Kidney tubule cell (primary cell): ENCODE measurements around the gene RGS7.
"Not testable (repeated sequence)": the region's sequence is repeated elsewhere in the genome, so short reads cannot be mapped to it uniquely, and the experiment has no call there.

Experiments
- DNase-seq: peaks from one replicate; pipeline ENCODE4 v3.0.0-alpha.2; 2018; ENCODE audit warnings: low spot score

Gene RGS7

DNA sequence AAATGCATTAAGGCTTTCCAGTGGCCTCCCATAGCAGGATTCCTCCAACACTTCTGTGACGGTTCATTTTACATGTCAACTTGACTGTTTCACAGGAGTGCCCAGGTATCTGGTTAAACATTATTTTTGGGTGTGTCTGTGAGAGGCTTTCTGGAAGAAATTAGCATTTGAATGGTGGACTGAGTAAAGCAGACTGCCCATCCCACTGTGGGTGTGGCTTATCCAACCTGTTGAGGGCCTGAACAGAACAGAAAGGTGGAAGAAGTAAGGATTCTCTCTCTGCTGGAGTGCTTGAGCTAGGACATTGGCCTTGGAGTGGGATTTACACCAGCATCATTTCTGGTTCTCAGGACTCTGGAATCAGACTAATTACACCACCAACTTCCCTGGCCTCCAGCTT is 85.6 kb downstream of the RGS7 start:
- peak; percentile 22 for DNase-seq

DNA sequence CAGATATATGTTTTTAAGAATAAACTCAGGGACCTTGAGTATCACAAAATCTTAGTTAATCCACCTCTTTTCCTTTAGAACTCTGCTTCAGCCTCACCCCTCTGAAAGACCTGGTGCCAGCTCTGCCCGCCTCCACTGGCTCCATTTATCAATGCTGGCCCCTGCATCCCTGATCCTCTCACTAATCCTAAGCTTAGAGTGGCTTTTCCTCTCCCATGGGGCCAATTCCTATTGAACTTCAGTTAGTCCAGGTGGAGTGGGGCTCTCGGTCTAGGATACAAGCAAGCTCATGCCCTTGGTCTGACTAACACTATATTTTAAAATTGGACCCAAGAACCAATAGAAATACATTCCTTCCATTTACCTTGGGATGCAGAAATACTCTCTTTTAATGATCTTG is 87.0 kb downstream of the RGS7 start:
- no peak for DNase-seq

DNA sequence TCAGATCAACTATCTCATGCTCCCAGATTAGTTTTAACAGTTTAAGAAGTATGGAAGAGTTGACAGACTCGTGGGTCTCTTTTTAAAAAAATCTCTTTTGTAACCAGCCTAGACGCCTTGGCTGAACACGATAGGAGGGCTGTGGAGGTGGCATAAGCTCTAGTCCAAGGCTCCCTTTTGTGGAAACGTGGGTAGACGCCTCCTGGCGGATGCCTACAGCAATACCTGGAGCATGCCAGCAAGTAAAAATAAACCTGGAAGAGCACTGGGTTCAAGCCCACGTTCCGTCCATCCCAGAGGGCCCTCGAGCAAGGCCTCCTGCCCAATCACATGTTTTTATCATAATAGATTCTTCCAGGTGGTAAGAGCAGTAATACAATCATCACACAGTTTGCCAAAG is 87.9 kb downstream of the RGS7 start:
- DNase-seq: no peak

DNA sequence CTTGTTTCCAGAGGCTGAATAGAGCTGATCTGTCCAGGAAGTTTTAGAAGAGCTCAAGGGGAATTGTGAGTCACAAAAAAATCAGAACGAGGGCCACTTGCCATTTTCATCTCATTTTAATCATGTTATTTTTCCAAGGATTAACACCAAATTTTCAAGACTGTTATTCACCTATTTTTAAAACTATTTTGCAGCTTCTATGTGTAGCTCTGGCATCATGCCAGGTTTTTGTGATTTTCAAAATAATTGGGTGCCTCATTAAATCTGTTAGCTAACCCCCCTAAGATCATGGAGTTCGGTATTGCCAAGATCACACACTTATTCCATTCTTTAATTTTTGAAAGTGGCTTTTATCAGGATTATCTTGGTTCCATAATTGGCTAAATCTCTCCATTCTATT is 90.9 kb downstream of the RGS7 start:
- no peak for DNase-seq

DNA sequence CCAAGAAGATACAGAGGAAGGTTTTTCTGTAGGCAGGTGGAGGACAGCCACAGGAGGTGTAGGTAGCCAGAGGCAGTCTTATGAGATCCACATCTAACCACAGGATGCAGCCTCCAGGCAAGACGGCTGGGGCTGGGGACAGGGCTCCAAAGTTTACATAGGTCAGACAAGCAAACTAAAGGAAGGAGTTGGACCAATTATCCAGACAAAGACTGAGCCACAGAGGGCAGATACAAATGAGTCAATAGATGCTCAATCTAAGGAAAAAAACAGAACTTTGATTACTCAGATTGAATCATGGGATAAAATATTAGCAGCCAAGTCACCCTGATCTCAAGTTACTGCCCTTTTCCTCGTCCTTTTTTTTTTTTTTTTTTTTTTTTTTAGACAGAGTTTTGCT is 91.6 kb downstream of the RGS7 start:
- peak; percentile 3 for DNase-seq

DNA sequence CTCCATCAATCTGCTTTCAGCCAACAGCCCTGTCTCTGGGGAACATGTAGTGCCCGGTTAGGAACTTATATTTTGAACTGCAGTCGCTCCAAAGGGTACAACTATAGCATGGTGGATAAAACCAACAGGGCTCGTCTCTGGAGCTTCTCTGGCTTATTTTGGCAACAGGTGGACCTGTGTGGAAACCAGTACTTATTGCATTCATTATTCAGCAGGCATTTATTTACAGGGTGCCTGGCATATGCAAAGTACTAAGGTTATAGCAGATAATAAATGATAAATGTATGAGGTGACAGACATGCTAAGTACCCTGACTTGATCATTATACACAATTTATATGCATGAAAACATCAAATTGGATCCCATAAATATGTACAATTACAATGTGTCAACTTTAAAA is 93.7 kb downstream of the RGS7 start:
- DNase-seq: no peak

DNA sequence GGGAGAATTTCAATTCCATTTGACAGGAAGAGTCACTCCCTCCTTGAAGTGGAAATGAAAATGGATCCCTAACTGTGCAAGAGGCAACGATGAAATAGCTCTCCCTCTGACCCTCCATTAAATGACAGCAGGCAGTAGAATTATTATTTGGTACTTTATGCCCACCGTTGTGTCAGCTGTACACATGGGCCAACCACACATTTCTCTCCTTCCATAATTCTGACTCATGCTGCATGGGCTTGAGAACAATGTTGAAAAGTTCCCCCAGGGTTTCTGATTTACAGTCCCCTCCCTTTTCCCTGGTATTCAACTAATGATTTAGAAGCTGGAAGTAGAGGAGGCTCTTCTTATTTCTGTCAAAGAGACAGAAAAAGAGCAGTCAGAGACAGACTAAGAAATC is 103.5 kb downstream of the RGS7 start:
- peak; percentile 39 for DNase-seq

DNA sequence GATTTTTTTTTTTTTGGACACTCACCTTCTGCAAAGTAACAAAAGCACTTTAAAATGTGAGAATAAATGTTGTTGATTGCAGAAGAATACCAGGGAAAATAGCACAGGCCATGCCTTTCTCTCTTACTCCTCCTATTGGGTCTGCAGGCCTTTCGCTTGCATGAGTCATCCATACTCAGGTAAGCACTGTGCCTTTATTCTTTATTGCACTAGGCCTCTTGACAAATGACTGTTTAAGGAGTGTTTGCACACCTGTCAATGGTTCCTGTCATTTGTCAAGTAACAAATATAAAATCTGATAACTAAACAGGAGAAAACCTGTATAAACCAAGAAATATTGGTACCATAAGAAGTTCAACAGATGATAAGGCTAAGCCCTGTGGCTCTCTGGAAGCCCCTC is 106.5 kb downstream of the RGS7 start:
- DNase-seq: no peak

DNA sequence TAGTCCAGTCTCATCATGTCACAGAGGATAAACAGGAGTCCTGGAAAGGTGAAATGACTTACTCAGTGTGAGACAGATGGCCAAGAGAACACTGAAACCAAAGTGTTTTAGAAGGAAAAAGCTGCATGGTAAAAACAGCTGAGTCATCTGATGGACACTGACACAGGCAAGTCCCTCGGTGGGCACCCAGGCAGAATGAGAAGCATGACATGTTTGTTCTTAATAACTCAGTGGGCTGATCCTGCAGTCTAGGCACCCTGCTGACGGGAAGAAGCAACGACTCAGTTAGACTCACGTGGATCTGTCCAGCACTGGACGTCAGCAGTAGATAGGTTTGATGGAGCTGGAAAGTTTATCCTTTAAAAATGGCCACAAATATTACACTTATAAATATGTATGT is 116.9 kb downstream of the RGS7 start:
- DNase-seq: no peak

DNA sequence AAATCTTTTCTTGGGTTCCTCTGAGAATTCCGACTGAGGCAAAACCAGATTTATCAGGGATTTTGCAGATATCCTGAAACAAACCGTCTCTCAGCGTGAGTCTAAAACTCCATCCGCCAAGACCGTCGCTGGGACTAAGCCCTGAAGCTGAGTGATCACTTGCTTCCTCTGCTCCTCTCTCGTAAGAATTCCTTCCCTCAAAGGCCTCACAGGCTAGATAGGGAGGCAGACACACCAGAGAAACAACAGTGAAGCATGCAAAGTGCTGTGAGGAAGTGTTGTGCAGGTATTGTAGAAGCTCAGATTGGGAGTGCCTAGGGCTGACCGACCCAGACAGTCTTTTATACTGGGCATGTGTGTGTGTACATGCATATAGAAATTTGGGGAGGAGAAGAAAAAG is 119.1 kb downstream of the RGS7 start:
- DNase-seq: no peak

DNA sequence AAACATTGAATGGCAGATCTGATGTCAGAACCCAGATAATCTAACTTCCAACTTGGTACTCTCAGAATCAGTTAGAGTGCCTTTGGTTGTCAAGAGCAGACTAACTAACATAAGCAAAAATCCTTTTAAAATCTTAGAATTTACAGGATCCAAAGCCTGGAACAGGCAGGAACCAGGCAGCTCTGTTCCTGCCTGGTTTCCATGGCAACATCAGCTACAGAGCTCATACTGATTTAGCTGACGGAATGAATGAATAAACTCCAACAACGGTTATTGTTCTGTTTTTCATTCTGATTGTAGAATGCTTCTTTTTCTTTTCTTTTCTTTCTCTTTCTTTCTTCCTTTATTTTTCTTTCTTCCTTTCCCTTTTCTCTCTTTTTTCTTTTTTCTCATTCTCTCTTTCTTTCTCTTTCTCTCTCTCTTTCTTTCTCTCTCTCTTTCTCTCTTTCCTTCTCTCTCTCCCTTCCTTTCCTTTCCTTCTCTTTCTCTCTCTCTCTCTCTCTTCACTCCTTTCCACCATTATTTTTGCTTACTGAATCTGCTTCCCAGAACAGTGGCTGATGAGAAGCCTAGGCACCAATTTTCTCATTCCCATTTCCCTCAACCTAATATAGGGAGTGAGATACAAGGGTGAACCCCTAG is 121.6 kb downstream of the RGS7 start:
- no peak for DNase-seq

DNA sequence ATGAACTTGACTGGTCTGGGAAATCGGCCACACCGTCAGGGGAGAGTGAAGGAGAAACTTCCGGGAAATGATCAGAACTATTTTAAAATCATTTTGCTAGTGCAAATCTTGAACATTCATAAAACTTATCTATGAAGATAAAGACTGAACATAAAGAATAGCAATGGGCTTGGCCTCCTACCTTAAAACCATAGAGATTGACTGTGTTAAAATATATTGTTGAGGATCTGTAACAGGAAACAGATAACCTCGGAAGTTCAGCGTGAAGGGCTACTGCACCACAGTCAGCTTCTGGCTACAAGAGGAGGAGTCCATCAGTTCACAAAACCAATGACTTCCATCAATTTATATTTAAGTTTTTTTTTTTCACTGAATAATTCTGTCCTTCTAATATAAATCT is 127.3 kb downstream of the RGS7 start:
- no peak for DNase-seq

DNA sequence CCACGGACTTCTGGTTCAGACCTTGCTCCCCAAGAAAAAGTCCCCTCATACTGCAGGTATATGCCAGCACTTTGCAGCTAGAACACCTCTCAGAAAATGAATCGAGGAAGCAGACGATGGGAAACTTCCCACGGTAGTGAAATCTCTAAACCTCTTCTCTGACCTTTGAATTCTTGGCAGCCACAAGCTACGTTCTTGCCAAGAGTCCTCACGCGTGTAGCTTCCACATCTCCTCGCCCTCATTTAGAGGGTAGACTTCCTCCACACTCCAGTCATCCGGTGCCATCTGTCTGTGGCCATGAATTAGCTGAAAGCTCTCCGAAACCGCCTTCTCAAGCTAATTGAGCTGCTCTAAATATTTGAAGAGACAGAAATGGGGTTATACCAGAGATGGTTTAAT is 127.8 kb downstream of the RGS7 start:
- DNase-seq: peak; percentile 3

DNA sequence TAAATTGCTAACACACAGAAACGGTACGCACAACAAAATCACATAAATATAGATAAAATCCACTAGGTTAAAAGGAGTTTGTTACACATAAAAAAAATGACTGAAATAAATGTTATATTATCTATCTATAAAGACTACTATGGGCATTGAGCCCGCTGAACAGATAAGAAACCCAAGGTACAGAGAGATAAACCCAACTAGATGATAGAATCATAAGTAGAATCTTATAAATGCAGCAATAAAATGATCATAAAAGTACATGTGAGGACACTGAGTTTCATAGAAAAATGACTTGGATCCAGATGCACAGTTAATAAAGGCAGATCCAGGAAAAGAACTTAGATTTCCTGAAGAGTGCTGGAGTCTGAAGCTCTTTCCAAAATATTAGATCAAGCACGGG is 128.7 kb downstream of the RGS7 start:
- DNase-seq: no peak

DNA sequence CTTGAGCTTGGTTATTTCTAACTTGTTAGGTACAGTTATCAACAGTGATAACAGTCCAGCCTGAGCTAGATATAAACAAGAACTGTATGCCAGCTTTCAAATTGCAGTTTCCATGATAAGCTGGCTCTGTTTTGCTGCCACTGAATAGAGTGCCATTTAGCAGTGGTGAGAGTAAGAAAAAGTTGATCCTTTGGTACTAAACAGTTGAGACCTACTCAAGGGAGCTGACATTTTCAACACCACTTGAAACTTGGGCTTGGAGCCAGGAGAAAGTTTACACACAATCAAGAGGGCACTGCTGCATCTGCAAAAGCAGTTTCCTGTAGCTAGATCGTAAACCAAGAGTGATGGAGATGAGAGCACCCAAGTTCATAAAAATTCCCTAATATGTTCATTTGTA is 131.3 kb downstream of the RGS7 start:
- no peak for DNase-seq

DNA sequence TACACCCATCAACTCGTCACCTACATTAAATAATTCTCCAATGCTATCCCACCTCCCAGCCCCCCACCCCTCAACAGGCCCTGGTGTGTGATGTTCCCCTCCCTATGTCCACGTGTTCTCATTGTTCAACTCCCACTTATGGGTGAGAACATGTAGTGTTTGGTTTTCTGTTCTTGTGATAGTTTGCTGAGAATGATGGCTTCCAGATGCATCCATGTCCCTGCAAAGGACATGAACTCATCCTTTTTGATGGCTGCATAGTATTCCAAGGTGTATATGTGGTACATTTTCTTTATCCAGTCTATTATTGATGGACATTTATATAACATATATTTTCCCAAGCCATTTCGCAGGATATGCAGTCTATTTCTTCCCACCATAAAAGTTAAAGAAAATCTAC is 132.8 kb downstream of the RGS7 start:
- DNase-seq: not testable (repeated sequence)

DNA sequence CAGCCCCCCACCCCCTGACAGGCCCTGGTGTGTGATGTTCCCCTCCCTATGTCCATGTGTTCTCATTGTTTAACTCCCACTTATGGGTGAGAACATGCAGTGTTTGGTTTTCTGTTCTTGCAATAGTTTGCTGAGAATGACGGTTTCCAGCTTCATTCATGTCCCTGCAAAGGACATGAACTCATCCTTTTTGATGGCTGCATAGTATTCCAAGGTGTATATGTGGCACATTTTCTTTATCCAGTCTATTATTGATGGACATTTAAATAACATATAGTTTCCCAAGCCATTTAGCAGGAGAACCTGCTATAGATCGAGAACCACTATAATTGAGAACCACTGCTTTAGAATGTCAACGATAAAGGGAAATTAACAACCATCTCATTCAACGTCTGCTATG is 134.2 kb downstream of the RGS7 start:
- not testable (repeated sequence) for DNase-seq

DNA sequence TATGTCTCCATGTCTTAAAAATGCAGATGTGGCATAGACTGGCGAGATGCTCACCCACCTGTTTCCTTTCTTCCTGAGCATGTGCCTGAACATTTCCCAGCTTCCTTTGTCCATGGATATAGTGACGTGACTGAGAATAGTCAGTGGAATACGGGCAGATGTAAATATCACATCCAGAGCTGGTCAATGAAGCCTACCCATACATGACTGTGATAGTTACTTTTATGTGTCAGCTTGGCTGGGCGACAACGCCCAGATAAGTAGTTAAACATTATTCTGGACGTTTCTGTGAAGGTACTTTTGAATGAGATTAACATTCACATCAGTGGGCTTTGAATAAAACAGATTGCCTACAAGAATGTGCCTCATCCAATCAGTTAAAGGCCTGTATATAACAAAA is 135.7 kb downstream of the RGS7 start:
- no peak for DNase-seq

DNA sequence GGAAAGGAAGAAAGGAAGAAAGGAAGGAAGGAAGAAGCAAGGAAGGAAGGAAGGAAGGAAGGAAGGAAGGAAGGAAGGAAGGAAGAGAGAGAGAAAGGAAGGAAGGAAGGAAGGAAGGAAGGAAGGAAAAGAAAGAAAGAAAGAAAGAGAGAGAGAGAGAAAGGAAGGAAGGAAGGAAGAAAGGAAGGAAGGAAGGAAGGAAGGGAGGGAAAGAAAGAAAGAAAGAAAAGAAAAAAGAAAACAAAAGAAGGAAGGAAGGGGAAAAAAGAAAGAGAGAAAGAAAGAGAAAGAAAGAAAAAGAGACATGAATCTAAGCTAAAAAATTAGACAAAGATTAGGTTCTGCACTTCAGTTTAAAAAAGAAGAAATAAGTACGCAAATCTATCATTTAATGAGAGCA is 136.1 kb downstream of the RGS7 start:
- DNase-seq: not testable (repeated sequence)

DNA sequence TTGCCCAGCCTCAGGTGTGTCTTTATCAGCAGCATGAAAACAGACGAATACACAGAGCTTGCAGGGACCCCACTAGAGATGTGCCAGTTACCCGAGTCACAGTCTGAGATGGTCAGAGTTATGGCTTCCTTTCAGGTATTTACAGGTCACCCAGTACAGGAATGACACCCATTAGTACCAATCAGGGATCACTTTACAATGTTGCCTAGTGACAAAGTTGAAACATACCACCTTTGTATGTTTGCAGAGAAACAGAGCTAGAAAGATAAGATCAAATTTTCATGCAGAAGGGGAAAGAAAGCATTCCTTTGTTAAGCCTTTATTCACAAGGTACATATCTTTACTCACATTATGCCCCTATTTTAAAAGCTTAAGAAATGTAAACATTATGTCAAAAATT is 137.6 kb downstream of the RGS7 start:
- DNase-seq: no peak

DNA sequence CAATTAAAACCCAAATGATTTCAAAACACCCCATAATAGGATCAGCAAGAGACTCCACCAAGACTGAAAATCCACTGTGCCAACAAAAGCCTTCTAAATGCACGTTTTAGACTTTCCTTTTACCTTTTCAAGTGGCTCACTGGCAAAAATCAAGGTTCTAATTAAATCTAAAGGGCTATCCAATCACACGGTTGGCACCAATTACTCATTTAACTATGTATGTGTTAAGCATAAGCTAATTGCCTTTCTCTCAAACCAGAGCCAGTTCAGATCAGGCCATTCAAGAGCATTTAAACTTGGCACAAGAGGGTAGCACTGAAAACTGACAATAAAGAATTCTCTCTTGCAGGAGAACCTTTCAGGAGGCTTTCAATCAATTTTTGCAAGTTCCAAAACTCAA is 139.5 kb downstream of the RGS7 start:
- no peak for DNase-seq

DNA sequence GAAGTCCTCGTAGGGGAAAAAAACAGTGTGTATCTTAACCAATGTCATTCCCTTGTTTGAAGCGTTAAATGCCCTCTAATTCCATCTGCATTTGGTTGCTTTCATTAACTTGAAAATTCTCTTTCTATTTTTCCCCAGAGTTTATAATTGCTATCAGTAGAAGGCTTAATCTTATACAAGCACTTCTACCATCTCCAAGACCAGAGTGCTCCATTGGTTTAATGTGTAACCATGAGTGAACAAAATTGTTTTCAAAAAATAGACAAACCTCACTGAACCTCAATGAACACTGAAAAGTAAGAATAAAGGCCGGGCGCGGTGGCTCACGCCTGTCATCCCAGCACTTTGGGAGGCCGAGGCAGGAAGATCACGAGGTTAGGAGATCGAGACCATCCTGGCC is 141.3 kb downstream of the RGS7 start:
- DNase-seq: no peak

DNA sequence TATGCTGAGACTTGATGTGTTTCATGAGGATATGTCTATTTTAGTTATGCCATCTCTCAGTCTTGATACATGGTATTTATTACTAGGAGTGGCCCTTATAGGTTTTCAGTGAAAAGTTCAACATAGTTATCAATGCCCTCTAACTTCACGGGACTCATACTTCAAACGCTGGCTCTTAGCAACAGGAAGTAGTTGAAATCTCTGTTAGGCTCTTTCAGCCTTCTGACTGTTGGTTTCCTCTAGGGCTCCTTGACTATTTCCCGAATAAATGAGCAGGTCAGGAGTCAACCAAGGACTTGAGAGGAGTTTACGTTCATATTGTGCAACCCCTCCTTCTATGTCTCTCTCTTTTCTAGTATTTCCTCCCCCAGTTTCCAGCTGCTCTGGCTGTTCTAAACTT is 141.8 kb downstream of the RGS7 start:
- no peak for DNase-seq

DNA sequence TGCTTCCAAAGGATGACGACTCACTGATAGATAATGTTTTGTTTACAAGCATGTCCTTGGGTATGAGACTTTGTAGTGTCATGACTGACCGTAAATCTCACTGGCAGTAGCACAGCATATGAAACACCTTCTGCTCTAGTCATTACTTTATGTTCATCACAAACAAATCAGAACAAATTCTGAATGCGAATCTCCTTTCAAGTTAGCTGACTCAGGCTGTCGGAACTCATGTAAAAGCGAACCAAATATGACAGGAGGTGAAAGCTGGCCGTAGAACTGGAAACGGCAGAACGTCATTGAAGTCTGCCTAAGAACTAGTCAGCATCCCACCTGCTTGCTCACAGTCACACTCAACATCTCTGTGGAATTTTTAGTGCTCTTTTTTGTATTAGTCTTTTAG is 143.9 kb downstream of the RGS7 start:
- peak; percentile 9 for DNase-seq

DNA sequence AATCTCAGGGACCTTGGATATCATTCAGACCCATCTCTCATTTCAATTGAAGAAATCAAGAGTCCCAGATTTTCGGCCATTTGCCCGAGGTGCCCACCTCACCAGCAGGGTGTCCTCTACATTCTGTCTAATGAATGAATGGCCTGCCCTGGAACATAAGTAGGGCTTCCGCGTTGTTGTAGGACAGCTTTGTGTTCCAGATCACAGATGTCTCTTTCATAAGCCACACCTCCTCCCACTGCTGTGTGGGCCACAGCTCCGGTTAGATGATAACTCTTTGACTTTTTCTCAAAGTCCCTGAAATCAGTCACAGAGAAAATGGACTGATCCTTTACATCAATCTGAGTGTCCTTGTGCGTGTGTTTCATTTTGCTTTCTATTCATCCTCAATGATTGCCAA is 144.4 kb downstream of the RGS7 start:
- no peak for DNase-seq
